GM12874 (cell line): ENCODE results near the gene INTS2.

ENCODE experiments used
- CTCF ChIP-seq: IDR thresholded peaks from 2 replicates; pipeline ENCODE4 v1.5.1; 2011; ENCODE audit warnings: low read depth, mild to moderate bottlenecking, control low read depth, low read length, moderate library complexity; ENCODE audit not compliant: insufficient read depth

The INTS2 gene

GRCh38 chr17:61926826-61927207 is 965 bp downstream of the INTS2 start:
- no peak for TF ChIP-seq CTCF

- TF ChIP-seq CTCF, result no peak
Measured at GRCh38 chr17:61908292-61909037, 19.3 kb downstream of the INTS2 start.

GRCh38 chr17:61907361-61907760 is 20.4 kb downstream of the INTS2 start:
- TF ChIP-seq CTCF, result no peak

GRCh38 chr17:61904094-61904710 is 23.6 kb downstream of the INTS2 start:
- TF ChIP-seq CTCF, result no peak

GRCh38 chr17:61903251-61903650 is 24.5 kb downstream of the INTS2 start:
- no peak for TF ChIP-seq CTCF

GRCh38 chr17:61897548-61898180 is 30.1 kb downstream of the INTS2 start:
- no peak for TF ChIP-seq CTCF

GRCh38 chr17:61895391-61895790 is 32.4 kb downstream of the INTS2 start:
- no peak for TF ChIP-seq CTCF
